ENCODE measurements around the gene SAMD1.

The SAMD1 gene

GRCh38 chr19:14112809-14113385, 22.3 kb upstream of the SAMD1 start:
- H3K4me1 ChIP-seq (ENCODE audit: low read length) = peaks cover 27% of the 10 kb centered on the region
- H3K4me2 ChIP-seq (ENCODE audit: low read length) = peak overlapping the region; percentile 87
- no peaks in the 10 kb centered on the region for H4K20me1 ChIP-seq (ENCODE audit: insufficient read depth, low read length)
- H3K4me3 ChIP-seq (ENCODE audit: low read length) = peak overlapping the region; percentile 88
- H3K27ac ChIP-seq (ENCODE audit: low read length) = no peak overlapping the region
- H3K79me2 ChIP-seq (ENCODE audit: low read length) = peaks cover 10% of the 10 kb centered on the region
- H3K27me3 ChIP-seq (ENCODE audit: low read depth, low read length) = no peaks in the 10 kb centered on the region
- no peaks in the 10 kb centered on the region for H3K36me3 ChIP-seq (replicated peaks; ENCODE audit: low read depth, low read length)
- peak overlapping the region; percentile 78 for H3K9ac ChIP-seq (ENCODE audit: low read length)
- no peaks in the 10 kb centered on the region for H3K9me3 ChIP-seq (ENCODE audit: insufficient read depth, low read length)
- H2AFZ ChIP-seq (ENCODE audit: low read depth, low read length) = no peak overlapping the region
- TF ChIP-seq, protein P1, sequence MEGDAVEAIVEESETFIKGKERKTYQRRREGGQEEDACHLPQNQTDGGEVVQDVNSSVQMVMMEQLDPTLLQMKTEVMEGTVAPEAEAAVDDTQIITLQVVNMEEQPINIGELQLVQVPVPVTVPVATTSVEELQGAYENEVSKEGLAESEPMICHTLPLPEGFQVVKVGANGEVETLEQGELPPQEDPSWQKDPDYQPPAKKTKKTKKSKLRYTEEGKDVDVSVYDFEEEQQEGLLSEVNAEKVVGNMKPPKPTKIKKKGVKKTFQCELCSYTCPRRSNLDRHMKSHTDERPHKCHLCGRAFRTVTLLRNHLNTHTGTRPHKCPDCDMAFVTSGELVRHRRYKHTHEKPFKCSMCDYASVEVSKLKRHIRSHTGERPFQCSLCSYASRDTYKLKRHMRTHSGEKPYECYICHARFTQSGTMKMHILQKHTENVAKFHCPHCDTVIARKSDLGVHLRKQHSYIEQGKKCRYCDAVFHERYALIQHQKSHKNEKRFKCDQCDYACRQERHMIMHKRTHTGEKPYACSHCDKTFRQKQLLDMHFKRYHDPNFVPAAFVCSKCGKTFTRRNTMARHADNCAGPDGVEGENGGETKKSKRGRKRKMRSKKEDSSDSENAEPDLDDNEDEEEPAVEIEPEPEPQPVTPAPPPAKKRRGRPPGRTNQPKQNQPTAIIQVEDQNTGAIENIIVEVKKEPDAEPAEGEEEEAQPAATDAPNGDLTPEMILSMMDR (IDR thresholded peaks at IDR 0.05; ENCODE audit: low read depth, low read length) = no peak
- no peak for TF ChIP-seq EZH2phosphoT487 (IDR thresholded peaks at IDR 0.05; ENCODE audit: low read depth)

- Histone ChIP-seq H3K4me2 (ENCODE audit: low read length) (peak overlapping the region; percentile 87; the same call in 1 of the 2 replicates), H3K9ac (ENCODE audit: low read length) (no peak overlapping the region), H3K27ac (ENCODE audit: low read length) (no peak overlapping the region), H3K4me3 (ENCODE audit: low read length) (no peak overlapping the region), H3K36me3 (replicated peaks; ENCODE audit: low read depth, low read length) (no peaks in the 10 kb centered on the region), H4K20me1 (ENCODE audit: insufficient read depth, low read length) (no peaks in the 10 kb centered on the region), H3K27me3 (ENCODE audit: low read depth, low read length) (no peaks in the 10 kb centered on the region), H3K79me2 (ENCODE audit: low read length) (peaks cover 10% of the 10 kb centered on the region), H2AFZ (ENCODE audit: low read depth, low read length) (no peak overlapping the region), H3K9me3 (ENCODE audit: insufficient read depth, low read length) (no peaks in the 10 kb centered on the region), H3K4me1 (ENCODE audit: low read length) (peaks cover 27% of the 10 kb centered on the region)
- TF ChIP-seq EZH2phosphoT487 (IDR thresholded peaks at IDR 0.05; ENCODE audit: low read depth) = no peak
- TF ChIP-seq, protein P1 (IDR thresholded peaks at IDR 0.05; ENCODE audit: low read depth, low read length) = no peak
Observed at GRCh38 chr19:14112051-14112808, 21.7 kb upstream of the SAMD1 start.

GRCh38 chr19:14111486-14111885, 20.9 kb upstream of the SAMD1 start:
- H3K4me3 ChIP-seq (ENCODE audit: low read length) = no peak overlapping the region
- no peaks in the 10 kb centered on the region for H3K9me3 ChIP-seq (ENCODE audit: insufficient read depth, low read length)
- H3K4me2 ChIP-seq (ENCODE audit: low read length) = no peak overlapping the region
- H3K27me3 ChIP-seq (ENCODE audit: low read depth, low read length) = no peaks in the 10 kb centered on the region
- no peaks in the 10 kb centered on the region for H3K36me3 ChIP-seq (replicated peaks; ENCODE audit: low read depth, low read length)
- no peak for TF ChIP-seq EZH2phosphoT487 (IDR thresholded peaks at IDR 0.05; ENCODE audit: low read depth)
- TF ChIP-seq, protein P1 (IDR thresholded peaks at IDR 0.05; ENCODE audit: low read depth, low read length) = no peak
- H3K9ac ChIP-seq (ENCODE audit: low read length) = no peak overlapping the region
- H2AFZ ChIP-seq (ENCODE audit: low read depth, low read length) = no peak overlapping the region
- peaks cover 10% of the 10 kb centered on the region; the same call in 1 of the 2 replicates for H3K79me2 ChIP-seq (ENCODE audit: low read length)
- peaks cover 21% of the 10 kb centered on the region for H3K4me1 ChIP-seq (ENCODE audit: low read length)
- H4K20me1 ChIP-seq (ENCODE audit: insufficient read depth, low read length) = no peaks in the 10 kb centered on the region
- H3K27ac ChIP-seq (ENCODE audit: low read length) = no peak overlapping the region

- H3K4me3 ChIP-seq (ENCODE audit: low read length) = no peak overlapping the region
- H2AFZ ChIP-seq (ENCODE audit: low read depth, low read length) = no peak overlapping the region
- no peak overlapping the region for H3K27ac ChIP-seq (ENCODE audit: low read length)
- H3K4me2 ChIP-seq (ENCODE audit: low read length) = no peak overlapping the region
- no peak for TF ChIP-seq EZH2phosphoT487 (IDR thresholded peaks at IDR 0.05; ENCODE audit: low read depth)
- H3K27me3 ChIP-seq (ENCODE audit: low read depth, low read length) = no peaks in the 10 kb centered on the region
- no peak overlapping the region for H3K9ac ChIP-seq (ENCODE audit: low read length)
- H3K9me3 ChIP-seq (ENCODE audit: insufficient read depth, low read length) = no peaks in the 10 kb centered on the region
- peaks cover 16% of the 10 kb centered on the region for H3K4me1 ChIP-seq (ENCODE audit: low read length)
- peaks cover 10% of the 10 kb centered on the region; the same call in 1 of the 2 replicates for H3K79me2 ChIP-seq (ENCODE audit: low read length)
- H4K20me1 ChIP-seq (ENCODE audit: insufficient read depth, low read length) = no peaks in the 10 kb centered on the region
- H3K36me3 ChIP-seq (replicated peaks; ENCODE audit: low read depth, low read length) = no peaks in the 10 kb centered on the region
Observed at GRCh38 chr19:14110650-14111049, 20.1 kb upstream of the SAMD1 start.
